HG02763 (cell line): ENCODE data around the gene PRKG2.

ENCODE experiments used
- ATAC-seq: cut with Tn5 transposase; IDR thresholded peaks from one replicate; pipeline ENCODE4 v1.9.1; 2021; ENCODE audit warnings: mild to moderate bottlenecking, moderate library complexity; ENCODE audit not compliant: unreplicated experiment

PRKG2 gene

DNA sequence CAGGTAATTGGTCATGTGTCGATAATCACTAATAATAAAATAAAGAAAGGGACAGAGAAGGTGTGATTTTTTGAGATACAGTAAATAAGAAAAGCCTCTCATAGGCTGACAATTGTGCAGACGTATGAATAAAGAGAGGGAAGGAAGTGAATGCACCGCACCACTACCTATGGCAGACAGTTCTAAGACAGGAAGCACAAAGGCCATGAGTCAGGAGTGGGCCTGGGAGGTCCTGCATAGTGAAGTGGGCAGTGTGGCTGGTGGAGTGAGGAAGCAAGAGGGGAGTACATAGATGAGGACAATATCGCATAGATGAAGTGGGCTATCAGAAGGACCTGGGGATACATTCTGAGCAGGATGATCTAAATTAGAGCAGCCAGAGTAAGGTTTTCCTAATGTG, 108.9 kb downstream of the PRKG2 start:
- no peak for ATAC-seq

GRCh38 chr4:81102107-81102506, 112.9 kb downstream of the PRKG2 start:
- ATAC-seq: no peak

DNA sequence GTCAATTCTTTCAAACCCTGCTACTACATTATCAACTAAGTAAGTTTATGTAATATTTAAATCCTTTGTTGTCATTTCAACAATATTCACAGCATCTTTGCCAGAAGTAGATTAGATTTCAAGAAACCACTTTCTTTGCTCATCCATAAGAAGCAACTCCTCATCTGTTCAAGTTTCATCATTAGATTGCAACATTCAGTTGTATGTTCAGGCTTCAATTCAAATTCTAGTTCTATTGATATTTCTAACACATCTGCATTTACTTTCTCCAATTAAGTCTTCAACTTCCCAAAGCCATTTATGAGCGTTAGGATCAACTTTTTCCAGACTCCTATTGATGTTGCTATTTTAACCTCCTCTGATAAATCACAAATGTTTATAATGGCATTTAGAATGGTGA, 118.5 kb downstream of the PRKG2 start:
- no peak for ATAC-seq

- no peak for ATAC-seq
Measured at GRCh38 chr4:81095389-81095788, 119.6 kb downstream of the PRKG2 start.

- no peak for ATAC-seq
Measured at GRCh38 chr4:81093720-81094401, 121.2 kb downstream of the PRKG2 start.

GRCh38 chr4:81085979-81086378, 129.0 kb downstream of the PRKG2 start:
- ATAC-seq: no peak

DNA sequence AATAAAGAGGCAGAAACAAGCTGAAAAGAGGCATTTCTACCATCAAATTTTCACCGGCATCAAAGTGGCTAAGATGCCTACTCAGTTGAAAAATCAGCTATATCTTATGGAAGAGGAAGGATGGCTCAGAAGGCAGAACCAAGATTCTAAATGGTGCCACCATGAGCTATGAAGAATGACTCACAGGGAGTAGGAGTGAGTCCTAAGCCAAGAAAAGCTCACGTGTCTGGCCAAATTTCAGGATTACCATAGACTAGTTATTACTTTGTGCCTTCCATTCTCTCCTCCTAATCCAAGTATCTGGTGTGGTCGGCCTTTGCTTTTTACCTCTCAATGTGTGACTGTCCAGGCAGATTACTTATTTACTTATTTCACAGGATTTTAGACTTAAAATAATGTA, 129.7 kb downstream of the PRKG2 start:
- ATAC-seq: no peak

- no peak for ATAC-seq
Measured at GRCh38 chr4:81084634-81085033, 130.4 kb downstream of the PRKG2 start.

DNA sequence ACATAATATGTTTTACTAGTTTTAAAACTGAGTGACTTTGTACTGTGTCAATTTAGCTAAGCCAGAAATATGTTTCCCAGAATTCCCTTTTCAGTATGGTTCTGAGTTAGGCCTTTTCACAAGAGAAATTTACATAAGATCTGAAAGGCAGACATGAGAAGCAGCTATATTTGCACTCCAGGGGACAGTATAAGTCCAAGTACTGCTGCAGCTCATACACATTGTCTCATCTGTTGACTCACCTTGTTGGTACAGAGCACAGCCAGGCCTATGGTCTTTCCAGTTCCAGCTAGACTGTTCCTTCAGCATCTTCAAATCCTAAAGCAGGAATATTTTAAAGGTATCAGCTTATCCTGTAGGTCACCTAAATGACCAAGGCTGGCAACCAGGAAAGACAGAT, 131.0 kb downstream of the PRKG2 start:
- ATAC-seq: no peak

DNA sequence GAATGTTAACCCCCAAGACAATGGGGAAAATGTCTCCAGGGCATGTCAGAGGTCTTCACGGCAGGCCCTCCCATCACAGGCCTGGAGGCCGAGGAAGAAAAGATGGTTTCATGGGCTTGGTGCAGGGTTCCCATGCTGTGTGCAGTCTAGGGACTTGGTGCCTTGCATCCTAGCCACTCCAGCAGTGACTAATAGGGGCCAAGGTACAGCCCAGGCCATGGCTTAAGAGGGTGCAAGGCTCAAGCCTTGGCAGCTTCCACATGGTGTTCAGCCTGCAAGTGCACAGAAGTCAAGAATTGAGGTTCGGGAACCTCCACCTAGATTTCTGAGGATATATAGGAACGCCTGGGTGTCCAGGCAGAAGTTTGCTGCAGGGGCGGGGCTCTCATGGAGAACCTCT, 133.9 kb downstream of the PRKG2 start:
- ATAC-seq: no peak

- ATAC-seq: no peak
Measured at GRCh38 chr4:81071013-81071412, 144.0 kb downstream of the PRKG2 start.

DNA sequence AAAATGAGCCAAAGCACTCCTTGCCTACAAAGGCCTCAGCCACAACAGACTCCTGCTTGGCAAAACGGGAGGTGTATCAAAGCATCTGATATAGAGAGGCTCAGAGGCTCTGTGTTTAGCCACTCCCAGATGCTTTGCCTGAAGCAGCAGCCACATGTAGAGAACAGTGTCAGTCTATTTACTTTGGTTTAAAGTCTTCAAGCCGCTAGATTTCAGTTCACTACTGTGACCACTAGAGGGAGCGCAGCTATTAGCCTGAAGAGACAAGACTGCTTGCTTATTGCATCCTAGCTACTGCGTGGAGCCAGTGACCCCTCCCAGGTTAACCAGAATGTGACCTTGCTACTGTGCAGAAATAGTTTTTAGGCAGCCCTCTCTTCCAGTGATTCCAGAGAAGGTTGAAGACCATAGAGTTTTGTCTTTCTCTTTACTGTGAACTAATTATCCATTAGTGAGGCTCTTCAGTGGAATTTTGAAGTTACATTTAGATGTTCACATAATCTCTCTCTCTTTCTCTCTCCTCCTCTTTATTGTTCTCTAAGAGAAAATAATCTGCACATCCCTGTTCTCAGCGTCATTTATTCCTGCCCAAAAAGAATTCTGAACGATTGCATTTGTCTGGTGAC, 145.2 kb downstream of the PRKG2 start:
- peak; percentile 97 for ATAC-seq

DNA sequence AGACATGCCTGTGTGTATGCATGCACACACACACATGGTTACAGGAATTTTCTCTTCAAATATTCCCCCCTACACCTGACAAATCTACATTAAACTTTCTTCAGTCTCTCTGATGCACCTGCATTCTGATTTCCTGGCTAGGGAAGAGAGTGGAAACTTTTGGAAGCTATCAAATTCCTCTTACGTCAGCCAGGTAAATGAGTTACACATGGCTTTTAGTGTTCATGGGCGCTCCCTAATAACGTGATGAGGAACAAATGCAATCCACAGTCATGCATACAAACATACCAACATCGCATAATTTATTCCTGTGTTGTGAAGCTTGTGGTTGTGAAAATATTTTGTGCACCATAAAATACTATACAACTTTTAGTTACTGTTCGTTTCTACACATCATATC, 149.6 kb downstream of the PRKG2 start:
- ATAC-seq: no peak

GRCh38 chr4:81062001-81062400, 153.0 kb downstream of the PRKG2 start:
- ATAC-seq: no peak

DNA sequence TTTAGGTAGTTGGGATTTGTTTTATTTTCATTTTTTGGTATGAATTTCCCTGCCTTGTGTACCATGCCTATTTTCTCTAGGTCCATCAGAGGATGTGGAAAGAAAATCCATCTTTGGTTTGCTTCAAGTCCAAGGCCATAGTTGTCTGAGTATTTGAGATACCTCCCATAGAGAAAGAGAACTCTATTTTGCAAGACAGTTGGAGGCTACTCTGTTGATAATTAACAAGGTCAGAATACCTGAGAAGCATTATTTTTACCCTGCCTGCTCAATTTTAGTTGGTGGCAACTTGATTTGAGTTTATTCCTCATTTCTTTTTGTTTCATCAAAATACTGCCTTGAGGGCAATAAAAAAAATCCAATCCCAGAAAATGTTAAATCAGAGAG, 153.7 kb downstream of the PRKG2 start:
- ATAC-seq: no peak

DNA sequence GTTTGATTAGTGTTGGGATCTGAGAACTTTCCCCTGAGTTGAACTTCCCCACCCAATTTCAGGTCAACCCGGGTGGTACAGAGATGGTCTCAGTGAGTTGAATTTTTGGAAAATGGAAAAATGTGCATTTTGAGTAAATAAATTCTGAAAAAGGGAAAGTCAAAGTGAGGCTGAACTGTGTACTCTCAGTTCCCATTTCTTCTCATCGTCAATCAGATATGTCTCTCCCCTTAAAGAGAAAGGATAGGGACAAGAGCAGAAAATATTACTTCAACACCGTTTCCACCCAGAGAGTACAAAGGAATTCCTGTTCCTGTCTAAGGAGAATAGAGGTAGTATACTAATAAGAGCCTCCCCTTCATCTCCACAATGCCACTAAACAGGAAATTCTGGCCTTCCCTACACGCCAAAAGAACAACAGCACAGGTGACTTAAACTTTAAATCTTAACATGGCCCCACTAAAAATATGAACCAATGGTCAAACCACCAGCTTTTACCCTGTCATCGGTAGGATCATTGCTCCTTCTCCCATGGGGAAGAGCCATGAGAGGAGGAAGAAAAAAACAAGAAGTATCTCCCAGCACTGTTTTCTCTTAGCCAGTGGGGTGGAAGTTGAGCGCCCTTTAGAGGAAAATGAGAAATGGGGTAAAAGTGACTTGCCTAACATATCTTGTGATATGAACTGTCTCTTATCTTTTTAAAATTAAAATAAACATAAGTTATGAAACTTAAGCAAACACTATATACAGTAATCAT, 154.3 kb downstream of the PRKG2 start:
- no peak for ATAC-seq

GRCh38 chr4:81058621-81059020, 156.4 kb downstream of the PRKG2 start:
- ATAC-seq: no peak

DNA sequence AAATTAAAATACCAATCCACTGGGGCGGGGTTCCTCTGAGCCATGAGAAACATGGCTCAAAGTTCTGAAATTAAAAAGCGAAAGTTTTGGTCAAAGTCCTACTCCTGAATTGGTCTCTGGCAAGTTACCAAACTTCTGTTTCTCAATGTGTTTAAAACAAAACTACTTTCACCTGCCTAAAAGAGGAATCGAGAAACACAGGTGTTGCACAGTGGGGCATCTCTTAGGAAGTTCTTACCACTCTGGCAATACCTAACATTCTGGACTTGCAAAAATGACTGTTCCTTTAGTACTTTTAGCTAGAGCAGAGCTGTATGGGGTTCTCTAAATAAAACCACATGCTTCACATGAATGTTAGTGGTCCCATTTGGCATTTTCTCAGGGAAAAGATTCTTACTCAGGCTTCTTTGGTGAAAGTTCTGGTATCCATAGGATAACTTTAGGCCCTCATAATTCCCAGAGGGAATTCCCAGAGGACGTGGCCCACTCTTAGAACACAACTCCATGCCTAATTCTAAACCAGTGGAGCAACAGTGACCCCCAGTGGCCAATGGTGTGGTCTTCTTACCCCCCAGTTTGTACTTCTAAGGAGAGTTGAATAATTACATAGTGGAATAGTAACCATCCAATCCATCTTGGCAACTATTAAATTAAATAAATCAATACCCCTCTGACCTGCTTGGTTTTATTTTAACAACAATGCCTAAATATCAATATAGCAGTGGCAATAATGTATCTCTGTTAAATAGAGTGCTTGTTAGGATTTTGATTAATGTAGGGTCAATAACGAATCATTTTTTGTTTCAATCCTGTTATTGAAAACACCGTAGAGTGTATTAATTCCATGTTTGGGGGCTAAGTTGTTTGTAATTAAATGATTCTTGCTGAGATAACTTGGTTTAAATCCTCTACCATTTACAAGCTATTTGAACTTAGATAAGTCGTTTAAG, 162.6 kb downstream of the PRKG2 start:
- ATAC-seq: peak; percentile 95

GRCh38 chr4:81049907-81050306, 165.1 kb downstream of the PRKG2 start:
- ATAC-seq: no peak

DNA sequence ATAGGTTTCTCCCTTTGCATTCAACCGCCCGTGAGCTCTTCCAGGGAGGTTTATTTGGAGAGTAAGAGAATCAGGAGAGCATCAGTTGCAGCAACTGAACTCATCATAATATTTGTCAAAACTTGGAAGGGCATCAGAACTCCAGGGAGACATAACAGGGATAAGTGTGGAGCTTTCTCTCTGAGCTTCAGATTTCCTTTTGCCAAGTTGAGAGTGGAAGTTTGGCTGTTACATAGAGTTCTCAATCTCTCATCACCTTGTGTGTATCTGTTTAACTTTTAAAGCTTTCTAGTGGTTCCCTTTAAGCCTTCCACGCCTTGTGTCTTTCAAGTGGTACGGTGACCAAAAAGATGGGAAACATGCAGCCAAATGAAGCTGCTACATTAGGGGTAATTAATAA, 165.7 kb downstream of the PRKG2 start:
- ATAC-seq: no peak
